ENCODE measurements around the gene TNIK. TPM values are rescaled to one million over a fixed set of nuclear protein-coding genes. Genes with fewer than 3 reads are reported as not detected.

Gene TNIK
- total RNA-seq, 1 experiment from 2014 or later, result 7.0 TPM

DNA sequence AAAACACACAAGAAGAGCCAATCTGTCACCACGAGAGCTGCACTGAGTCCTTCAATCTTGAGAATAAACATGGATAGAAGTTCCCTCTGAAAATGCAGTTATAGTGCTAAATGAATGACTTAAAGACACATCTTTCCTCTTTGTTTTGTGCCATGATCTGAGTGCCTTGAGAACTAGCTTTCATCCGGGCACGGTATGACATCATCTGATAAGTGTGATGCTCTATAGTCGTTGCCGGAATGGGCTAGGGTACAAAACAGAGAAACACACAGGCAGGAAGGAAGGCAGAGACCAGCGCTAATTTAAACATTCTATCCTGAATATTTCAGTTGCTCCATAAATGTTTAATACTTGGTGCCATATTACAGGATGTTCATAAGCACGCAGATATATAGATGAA lies 146.5 kb downstream of the TNIK start:
- intact Hi-C loops (cut with micrococcal nuclease), result no loop called here
- TF ChIP-seq EZH2phosphoT487 (IDR thresholded peaks at IDR 0.05; ENCODE audit: borderline replicate concordance, low read length), result no peak
- TF ChIP-seq EZH2 (IDR thresholded peaks at IDR 0.05; ENCODE audit: low read length, unreplicated experiment), result no peak
- TF ChIP-seq, protein P1, sequence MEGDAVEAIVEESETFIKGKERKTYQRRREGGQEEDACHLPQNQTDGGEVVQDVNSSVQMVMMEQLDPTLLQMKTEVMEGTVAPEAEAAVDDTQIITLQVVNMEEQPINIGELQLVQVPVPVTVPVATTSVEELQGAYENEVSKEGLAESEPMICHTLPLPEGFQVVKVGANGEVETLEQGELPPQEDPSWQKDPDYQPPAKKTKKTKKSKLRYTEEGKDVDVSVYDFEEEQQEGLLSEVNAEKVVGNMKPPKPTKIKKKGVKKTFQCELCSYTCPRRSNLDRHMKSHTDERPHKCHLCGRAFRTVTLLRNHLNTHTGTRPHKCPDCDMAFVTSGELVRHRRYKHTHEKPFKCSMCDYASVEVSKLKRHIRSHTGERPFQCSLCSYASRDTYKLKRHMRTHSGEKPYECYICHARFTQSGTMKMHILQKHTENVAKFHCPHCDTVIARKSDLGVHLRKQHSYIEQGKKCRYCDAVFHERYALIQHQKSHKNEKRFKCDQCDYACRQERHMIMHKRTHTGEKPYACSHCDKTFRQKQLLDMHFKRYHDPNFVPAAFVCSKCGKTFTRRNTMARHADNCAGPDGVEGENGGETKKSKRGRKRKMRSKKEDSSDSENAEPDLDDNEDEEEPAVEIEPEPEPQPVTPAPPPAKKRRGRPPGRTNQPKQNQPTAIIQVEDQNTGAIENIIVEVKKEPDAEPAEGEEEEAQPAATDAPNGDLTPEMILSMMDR (conservative IDR thresholded peaks at IDR 0.05; ENCODE audit: low read depth, low read length), result no peak
- no peaks in the 10 kb centered on the region for H3F3A ChIP-seq (ENCODE audit: low read length, unreplicated experiment)
- POLR2A ChIA-PET (ENCODE audit: unreplicated experiment), result no interaction called here
- H3K9ac ChIP-seq (ENCODE audit: low read length), result no peak overlapping the region
- no peaks in the 10 kb centered on the region for H3K36me3 ChIP-seq (ENCODE audit: low read depth, low read length)
- CTCF ChIA-PET, result no interaction called here
- BruUV-seq (replicated peaks), result no TSS peak
- no peaks in the 10 kb centered on the region for H3K9me2 ChIP-seq (replicated peaks; ENCODE audit: low read length)
- H3K4me3 ChIP-seq (ENCODE audit: low read length), result no peak overlapping the region
- H3K27me3 ChIP-seq (ENCODE audit: low read length), result no peaks in the 10 kb centered on the region
- H3K79me2 ChIP-seq (ENCODE audit: low read length), result no peaks in the 10 kb centered on the region
- ATAC-seq (no peak), DNase-seq (no peak)
- H2AFZ ChIP-seq (ENCODE audit: low read length), result no peak overlapping the region
- H3K9me3 ChIP-seq (ENCODE audit: low read length), result no peaks in the 10 kb centered on the region
- H4K20me1 ChIP-seq (ENCODE audit: low read length), result no peaks in the 10 kb centered on the region
- H3K27ac ChIP-seq (ENCODE audit: low read length), result no peak overlapping the region
- H3K4me1 ChIP-seq (ENCODE audit: insufficient read depth, low read length), result no peaks in the 10 kb centered on the region
- H3K4me2 ChIP-seq (ENCODE audit: low read length), result no peak overlapping the region

DNA sequence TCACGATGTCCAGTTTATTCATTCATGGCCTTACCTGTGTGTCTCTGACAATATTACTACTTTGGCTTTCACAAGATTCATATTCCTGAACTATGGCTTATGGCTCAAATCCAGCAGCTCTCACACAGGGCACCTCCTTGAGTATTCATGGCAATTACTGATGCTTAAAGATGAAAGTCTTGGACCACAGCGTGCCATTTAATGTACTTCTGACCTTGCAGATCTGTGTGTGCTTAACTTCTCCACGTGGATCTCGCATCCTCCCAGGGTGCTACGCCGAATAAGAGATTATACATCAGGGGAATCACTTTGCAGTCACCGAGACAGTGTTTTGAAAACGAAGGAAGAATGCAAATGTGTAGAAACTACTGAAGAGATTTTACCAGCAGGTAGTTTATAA lies 147.5 kb downstream of the TNIK start:
- Histone ChIP-seq H4K20me1 (ENCODE audit: low read length) (no peaks in the 10 kb centered on the region), H3K4me2 (ENCODE audit: low read length) (no peak overlapping the region), H3K4me1 (ENCODE audit: insufficient read depth, low read length) (no peaks in the 10 kb centered on the region), H3K9ac (ENCODE audit: low read length) (no peak overlapping the region), H3K9me2 (replicated peaks; ENCODE audit: low read length) (no peaks in the 10 kb centered on the region), H3K9me3 (ENCODE audit: low read length) (no peaks in the 10 kb centered on the region), H3K4me3 (ENCODE audit: low read length) (no peak overlapping the region), H3K27ac (ENCODE audit: low read length) (no peak overlapping the region), H3F3A (ENCODE audit: low read length, unreplicated experiment) (no peaks in the 10 kb centered on the region), H3K79me2 (ENCODE audit: low read length) (no peaks in the 10 kb centered on the region), H3K36me3 (ENCODE audit: low read depth, low read length) (no peaks in the 10 kb centered on the region), H2AFZ (ENCODE audit: low read length) (no peak overlapping the region), H3K27me3 (ENCODE audit: low read length) (no peaks in the 10 kb centered on the region)
- ATAC-seq (no peak), DNase-seq (no peak)
- POLR2A ChIA-PET (ENCODE audit: unreplicated experiment), result no interaction called here
- intact Hi-C loops (cut with micrococcal nuclease), result no loop called here
- CTCF ChIA-PET, result no interaction called here
- TF ChIP-seq EZH2 (IDR thresholded peaks at IDR 0.05; ENCODE audit: low read length, unreplicated experiment) (no peak), EZH2phosphoT487 (IDR thresholded peaks at IDR 0.05; ENCODE audit: borderline replicate concordance, low read length) (no peak)
- TF ChIP-seq, protein P1 (conservative IDR thresholded peaks at IDR 0.05; ENCODE audit: low read depth, low read length), result no peak
- BruUV-seq (replicated peaks), result no TSS peak

DNA sequence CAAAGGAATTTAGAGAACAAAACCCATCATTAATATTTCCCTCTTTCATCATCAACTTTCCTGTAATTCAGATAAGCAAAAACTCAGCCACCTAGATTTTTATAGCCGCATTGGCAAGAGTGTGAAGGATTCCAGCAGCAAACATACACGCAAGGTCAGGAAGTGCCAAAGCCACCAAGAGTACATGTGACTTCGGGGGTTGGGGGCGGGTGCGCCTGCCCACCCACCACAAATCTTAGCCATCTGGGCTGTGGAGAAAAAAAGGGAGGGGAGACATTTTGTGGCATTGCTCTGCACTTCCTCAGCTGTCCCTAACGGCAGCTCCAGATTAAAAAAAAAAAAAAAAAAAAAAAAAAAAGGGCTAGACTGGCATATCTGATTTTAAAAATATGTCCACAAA lies 148.4 kb downstream of the TNIK start:
- Histone ChIP-seq H2AFZ (ENCODE audit: low read length) (no peak overlapping the region), H3K27ac (ENCODE audit: low read length) (no peak overlapping the region), H3K4me3 (ENCODE audit: low read length) (no peak overlapping the region), H3K27me3 (ENCODE audit: low read length) (no peaks in the 10 kb centered on the region), H3F3A (ENCODE audit: low read length, unreplicated experiment) (no peaks in the 10 kb centered on the region), H3K4me1 (ENCODE audit: insufficient read depth, low read length) (no peaks in the 10 kb centered on the region), H3K4me2 (ENCODE audit: low read length) (no peak overlapping the region), H3K9me2 (replicated peaks; ENCODE audit: low read length) (no peaks in the 10 kb centered on the region), H3K9ac (ENCODE audit: low read length) (no peak overlapping the region), H3K9me3 (ENCODE audit: low read length) (no peaks in the 10 kb centered on the region), H3K36me3 (ENCODE audit: low read depth, low read length) (no peaks in the 10 kb centered on the region), H4K20me1 (ENCODE audit: low read length) (no peaks in the 10 kb centered on the region), H3K79me2 (ENCODE audit: low read length) (no peaks in the 10 kb centered on the region)
- DNase-seq (no peak), ATAC-seq (no peak)
- ChIA-PET POLR2A (ENCODE audit: unreplicated experiment) (no interaction called here), CTCF (no interaction called here)
- TF ChIP-seq EZH2 (IDR thresholded peaks at IDR 0.05; ENCODE audit: low read length, unreplicated experiment), result no peak
- no peak for TF ChIP-seq EZH2phosphoT487 (IDR thresholded peaks at IDR 0.05; ENCODE audit: borderline replicate concordance, low read length)
- TF ChIP-seq, protein P1 (conservative IDR thresholded peaks at IDR 0.05; ENCODE audit: low read depth, low read length), result no peak
- intact Hi-C loops (cut with micrococcal nuclease), result no loop called here
- BruUV-seq (replicated peaks), result no TSS peak
